Caco-2 (cell line): ENCODE data around the gene SPINK4. TPM values are rescaled to one million over a fixed set of nuclear protein-coding genes. Genes with fewer than 3 reads are reported as not detected.

Experiments used
- BruUV-seq: library from RNA; stranded (reverse); fragments of 400-500 nt; replicated peaks from 2 replicates; lab custom pipeline; 2021; lab: Mats Ljungman, UMichigan
- CTCF ChIA-PET: fragments of 300-600 bp; sonication (Branson Sonifier 250); formaldehyde crosslinking; loops from one replicate; lab custom pipeline; 2022; ENCODE audit warnings: antibody characterized with exemption; lab: Charles Lee
- POLR2A ChIA-PET: fragments of 300-600 bp; sonication (Branson Sonifier 250); formaldehyde crosslinking; loops from one replicate; lab custom pipeline; 2022; ENCODE audit warnings: antibody characterized with exemption; lab: Charles Lee
- DNase-seq, 2 experiments: peaks; one replicate each; pipeline versions ENCODE4 v3.0.0 to v3.0.0-alpha.2; 2020 to 2022
- H3K27me3 ChIP-seq: replicated peaks from 2 replicates; pipeline ENCODE4 v1.6.0; 2011; ENCODE audit warnings: low read length; ENCODE audit not compliant: control insufficient read depth, insufficient read depth
- H3K36me3 ChIP-seq: 2 replicates; pipeline ENCODE4 v1.5.1; 2011; ENCODE audit warnings: low read length; ENCODE audit not compliant: control insufficient read depth, insufficient read depth
- H3K4me1 ChIP-seq: fragments of 250-450 bp; sonication (Bioruptor Pico); 2 replicates; pipeline ENCODE4 v1.5.1; 2020; ENCODE audit warnings: mild to moderate bottlenecking
- H3K4me3 ChIP-seq: 2 replicates; pipeline ENCODE4 v1.5.1; 2011; ENCODE audit warnings: low read depth, mild to moderate bottlenecking, control low read depth, low read length
- H3K9me3 ChIP-seq: fragments of 250-450 bp; sonication (Bioruptor Pico); 2 replicates; pipeline ENCODE4 v1.5.1; 2020; ENCODE audit warnings: mild to moderate bottlenecking, moderate library complexity
- H3K27ac Mint-ChIP-seq: one replicate; pipeline ENCODE4 v1.8.0; 2022; ENCODE audit warnings: mixed read lengths; ENCODE audit not compliant: unreplicated experiment
- H3K27me3 Mint-ChIP-seq: one replicate; pipeline ENCODE4 v1.8.0; 2022; ENCODE audit warnings: mixed read lengths; ENCODE audit not compliant: insufficient read depth, unreplicated experiment
- H3K36me3 Mint-ChIP-seq: one replicate; pipeline ENCODE4 v1.8.0; 2022; ENCODE audit warnings: mild to moderate bottlenecking, mixed read lengths; ENCODE audit not compliant: insufficient read depth, unreplicated experiment
- H3K4me1 Mint-ChIP-seq: one replicate; pipeline ENCODE4 v1.8.0; 2022; ENCODE audit warnings: low read depth, mixed read lengths; ENCODE audit not compliant: unreplicated experiment
- H3K4me3 Mint-ChIP-seq: one replicate; pipeline ENCODE4 v1.8.0; 2022; ENCODE audit warnings: mild to moderate bottlenecking, moderate library complexity, mixed read lengths; ENCODE audit not compliant: unreplicated experiment
- H3K9me3 Mint-ChIP-seq: one replicate; pipeline ENCODE4 v1.8.0; 2022; ENCODE audit warnings: mixed read lengths; ENCODE audit not compliant: unreplicated experiment
- intact Hi-C: fragments of 100-400 bp; cut with micrococcal nuclease; formaldehyde crosslinking; loops from one replicate; pipeline ENCODE4 v1.10.0; 2022; ENCODE audit not compliant: unreplicated experiment
- total RNA-seq: library from RNA; stranded (reverse); gene quantifications from 2 replicates; pipeline ENCODE4 v1.2.3, GENCODE V29; 2022
- TF ChIP-seq, protein P1 (sequence below), 2 experiments: fragments of 200-600 bp in 1 of 2; IDR thresholded peaks; 1 replicate in 1 of 2; 2 replicates in 1 of 2; pipeline versions ENCODE4 v1.5.1 to v1.8.0; 2011 to 2022; ENCODE audit warnings: antibody characterized with exemption in 1 of 2, control low read depth in 1 of 2, inconsistent platforms in 1 of 2, low read depth in 1 of 2, low read length in 1 of 2, mild to moderate bottlenecking in 1 of 2, moderate library complexity in 1 of 2; ENCODE audit not compliant: insufficient read depth in 1 of 2, severe bottlenecking in 1 of 2, unreplicated experiment in 1 of 2

SPINK4 gene
- total RNA-seq, 1 experiment from 2014 or later: 2.1 TPM

DNA sequence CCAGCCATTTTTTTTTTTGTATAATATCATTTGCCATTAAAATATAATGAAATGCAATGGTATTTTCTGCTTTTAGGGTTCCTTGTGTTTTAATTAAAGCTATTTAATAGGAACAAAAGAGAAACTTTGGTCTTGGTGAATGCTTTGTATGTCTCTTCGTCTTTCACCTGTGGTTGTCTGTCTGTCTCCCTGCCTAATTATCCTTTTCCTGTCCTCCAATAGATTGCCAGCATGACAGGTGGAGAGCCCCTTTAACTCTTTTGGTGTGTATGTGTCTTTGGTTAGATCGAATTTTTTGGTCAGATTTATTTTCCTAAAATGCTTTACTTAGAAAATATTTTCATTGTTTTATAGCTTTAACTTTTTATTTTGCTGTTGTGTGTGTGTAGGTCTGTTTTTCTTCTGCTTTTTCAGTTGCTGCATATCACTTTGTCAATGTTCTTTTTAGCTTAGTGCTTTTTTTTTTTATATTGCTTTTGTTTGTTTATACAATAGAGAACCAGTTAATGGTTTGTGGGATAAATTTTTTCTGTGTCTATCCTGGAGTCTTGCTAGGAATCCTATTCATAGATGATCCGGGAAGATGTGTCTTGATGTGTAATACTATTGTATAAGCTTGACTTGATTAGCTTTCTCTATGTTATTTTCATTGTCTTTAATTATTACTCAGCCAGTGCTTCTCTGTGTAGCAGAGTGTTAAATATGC is 33.5 kb downstream of the SPINK4 start:
- DNase-seq: no peak
- Histone ChIP-seq H3K36me3 (peaks cover 3% of the 10 kb centered on the region), H3K4me1 (no peaks in the 10 kb centered on the region; the same call in 1 of the 2 replicates), H3K9me3 (no peaks in the 10 kb centered on the region), H3K4me3 (no peak overlapping the region), H3K27me3 (no peaks in the 10 kb centered on the region)
- ChIA-PET CTCF (no interaction called here), POLR2A (interaction anchor here (0.7 kb wide), 1 partner anchor 791 kb away, joined by 3 read pairs; no protein-coding TSS in a partner anchor)
- H3K36me3 Mint-ChIP-seq: peaks cover 52% of the 10 kb centered on the region
- H3K27me3 Mint-ChIP-seq: no peaks in the 10 kb centered on the region
- no peaks in the 10 kb centered on the region for H3K9me3 Mint-ChIP-seq
- no peak overlapping the region for H3K27ac Mint-ChIP-seq
- BruUV-seq: no TSS peak
- H3K4me1 Mint-ChIP-seq: no peaks in the 10 kb centered on the region
- TF ChIP-seq, protein P1, sequence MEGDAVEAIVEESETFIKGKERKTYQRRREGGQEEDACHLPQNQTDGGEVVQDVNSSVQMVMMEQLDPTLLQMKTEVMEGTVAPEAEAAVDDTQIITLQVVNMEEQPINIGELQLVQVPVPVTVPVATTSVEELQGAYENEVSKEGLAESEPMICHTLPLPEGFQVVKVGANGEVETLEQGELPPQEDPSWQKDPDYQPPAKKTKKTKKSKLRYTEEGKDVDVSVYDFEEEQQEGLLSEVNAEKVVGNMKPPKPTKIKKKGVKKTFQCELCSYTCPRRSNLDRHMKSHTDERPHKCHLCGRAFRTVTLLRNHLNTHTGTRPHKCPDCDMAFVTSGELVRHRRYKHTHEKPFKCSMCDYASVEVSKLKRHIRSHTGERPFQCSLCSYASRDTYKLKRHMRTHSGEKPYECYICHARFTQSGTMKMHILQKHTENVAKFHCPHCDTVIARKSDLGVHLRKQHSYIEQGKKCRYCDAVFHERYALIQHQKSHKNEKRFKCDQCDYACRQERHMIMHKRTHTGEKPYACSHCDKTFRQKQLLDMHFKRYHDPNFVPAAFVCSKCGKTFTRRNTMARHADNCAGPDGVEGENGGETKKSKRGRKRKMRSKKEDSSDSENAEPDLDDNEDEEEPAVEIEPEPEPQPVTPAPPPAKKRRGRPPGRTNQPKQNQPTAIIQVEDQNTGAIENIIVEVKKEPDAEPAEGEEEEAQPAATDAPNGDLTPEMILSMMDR (IDR thresholded peaks at IDR 0.05; ENCODE audit: insufficient read depth in 1 of 2, low read depth in 1 of 2, low read length in 1 of 2, severe bottlenecking in 1 of 2, unreplicated experiment in 1 of 2): no peak
- H3K4me3 Mint-ChIP-seq: no peak overlapping the region
- intact Hi-C loops: no loop called here

DNA sequence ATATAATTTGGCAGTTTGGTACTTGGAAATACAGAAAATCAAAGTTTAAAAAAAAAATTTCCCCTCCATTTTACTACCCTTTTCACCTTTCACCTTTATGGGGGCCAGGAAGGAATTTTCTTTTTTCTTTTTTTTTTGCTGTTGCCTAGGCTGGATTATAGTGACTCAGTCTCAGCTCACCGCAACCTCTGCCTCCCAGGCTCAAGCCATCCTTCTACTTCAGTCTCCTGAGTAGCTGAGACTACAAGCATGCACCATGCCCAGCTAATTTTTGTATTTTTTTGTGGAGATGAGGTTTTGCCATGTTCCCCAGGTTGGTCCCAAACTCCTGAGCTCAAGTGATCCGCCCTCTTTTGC is 34.0 kb downstream of the SPINK4 start:
- ChIA-PET CTCF (no interaction called here), POLR2A (no interaction called here)
- Histone ChIP-seq H3K9me3 (no peaks in the 10 kb centered on the region), H3K27me3 (no peaks in the 10 kb centered on the region), H3K4me3 (no peak overlapping the region), H3K4me1 (no peaks in the 10 kb centered on the region; the same call in 1 of the 2 replicates), H3K36me3 (peaks cover 3% of the 10 kb centered on the region)
- H3K4me3 Mint-ChIP-seq: no peak overlapping the region
- intact Hi-C loops: no loop called here
- TF ChIP-seq, protein P1 (IDR thresholded peaks at IDR 0.05; ENCODE audit: insufficient read depth in 1 of 2, low read depth in 1 of 2, low read length in 1 of 2, severe bottlenecking in 1 of 2, unreplicated experiment in 1 of 2): no peak
- DNase-seq: no peak
- H3K9me3 Mint-ChIP-seq: no peaks in the 10 kb centered on the region
- BruUV-seq: no TSS peak
- no peaks in the 10 kb centered on the region for H3K27me3 Mint-ChIP-seq
- no peaks in the 10 kb centered on the region for H3K4me1 Mint-ChIP-seq
- H3K27ac Mint-ChIP-seq: no peak overlapping the region
- peaks cover 52% of the 10 kb centered on the region for H3K36me3 Mint-ChIP-seq

DNA sequence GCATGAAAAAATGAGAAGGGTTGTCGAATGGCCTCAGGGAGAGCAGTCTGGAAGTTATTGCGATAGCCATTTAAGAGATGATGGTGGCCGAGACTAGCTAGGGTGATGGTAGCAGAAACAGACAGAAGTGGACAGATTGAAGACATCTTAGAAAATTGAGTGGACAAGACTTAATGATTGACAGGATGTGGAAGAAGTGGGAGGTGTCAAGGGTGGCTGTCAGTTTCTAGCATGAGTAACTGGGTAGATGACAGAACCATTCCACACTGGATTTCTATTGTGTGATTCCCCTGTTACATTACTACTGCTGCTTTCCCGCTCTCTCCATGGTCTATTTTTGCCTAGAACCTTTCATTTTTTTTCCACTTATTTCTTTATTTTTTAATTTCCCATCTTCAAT is 37.5 kb downstream of the SPINK4 start:
- intact Hi-C loops: no loop called here
- H3K4me1 Mint-ChIP-seq: no peaks in the 10 kb centered on the region
- Histone ChIP-seq H3K27me3 (no peaks in the 10 kb centered on the region), H3K4me3 (no peak overlapping the region), H3K36me3 (peaks cover 4% of the 10 kb centered on the region), H3K4me1 (no peaks in the 10 kb centered on the region), H3K9me3 (no peaks in the 10 kb centered on the region)
- ChIA-PET POLR2A (no interaction called here), CTCF (no interaction called here)
- no peak overlapping the region for H3K27ac Mint-ChIP-seq
- no peak overlapping the region for H3K4me3 Mint-ChIP-seq
- no peaks in the 10 kb centered on the region for H3K9me3 Mint-ChIP-seq
- no peaks in the 10 kb centered on the region for H3K27me3 Mint-ChIP-seq
- H3K36me3 Mint-ChIP-seq: peaks cover 47% of the 10 kb centered on the region
- TF ChIP-seq, protein P1 (IDR thresholded peaks at IDR 0.05; ENCODE audit: insufficient read depth in 1 of 2, low read depth in 1 of 2, low read length in 1 of 2, severe bottlenecking in 1 of 2, unreplicated experiment in 1 of 2): no peak
- DNase-seq: no peak
- BruUV-seq: no TSS peak
